Measurements from ENCODE around the gene ARHGEF28. TPM values are rescaled to one million over a fixed set of nuclear protein-coding genes. Genes with fewer than 3 reads are reported as not detected.

Gene ARHGEF28
- total RNA-seq, 1 experiment from 2014 or later, result 6.1 TPM

DNA sequence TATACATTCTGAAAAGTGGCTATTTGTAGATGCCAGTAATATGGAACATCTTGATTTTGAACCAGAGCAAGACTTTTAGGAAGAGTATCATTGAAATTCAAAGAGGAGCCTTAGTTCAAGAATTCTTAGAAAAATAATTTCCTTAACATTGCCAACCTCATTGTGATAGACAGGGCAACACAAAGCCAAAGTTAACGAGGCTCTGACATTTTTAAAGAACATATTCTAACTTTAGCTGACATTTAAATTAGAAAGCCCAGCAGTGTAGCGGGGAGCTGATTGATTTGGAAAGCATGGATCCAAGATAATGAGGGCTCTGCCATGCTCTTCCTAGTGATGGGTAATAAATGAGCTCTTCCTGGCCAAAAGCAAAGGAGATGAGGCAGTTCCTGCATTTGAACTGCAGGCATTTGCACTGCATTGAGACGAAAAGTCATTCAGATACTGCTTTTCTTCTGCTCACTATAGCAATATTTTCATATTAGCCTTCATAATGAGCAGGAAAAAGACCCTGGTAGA lies 325.0 kb downstream of the ARHGEF28 start (continued):
- TF ChIP-seq RAD21 (IDR thresholded peaks at IDR 0.05; ENCODE audit: low read depth), result no peak
- TF ChIP-seq, protein P1, sequence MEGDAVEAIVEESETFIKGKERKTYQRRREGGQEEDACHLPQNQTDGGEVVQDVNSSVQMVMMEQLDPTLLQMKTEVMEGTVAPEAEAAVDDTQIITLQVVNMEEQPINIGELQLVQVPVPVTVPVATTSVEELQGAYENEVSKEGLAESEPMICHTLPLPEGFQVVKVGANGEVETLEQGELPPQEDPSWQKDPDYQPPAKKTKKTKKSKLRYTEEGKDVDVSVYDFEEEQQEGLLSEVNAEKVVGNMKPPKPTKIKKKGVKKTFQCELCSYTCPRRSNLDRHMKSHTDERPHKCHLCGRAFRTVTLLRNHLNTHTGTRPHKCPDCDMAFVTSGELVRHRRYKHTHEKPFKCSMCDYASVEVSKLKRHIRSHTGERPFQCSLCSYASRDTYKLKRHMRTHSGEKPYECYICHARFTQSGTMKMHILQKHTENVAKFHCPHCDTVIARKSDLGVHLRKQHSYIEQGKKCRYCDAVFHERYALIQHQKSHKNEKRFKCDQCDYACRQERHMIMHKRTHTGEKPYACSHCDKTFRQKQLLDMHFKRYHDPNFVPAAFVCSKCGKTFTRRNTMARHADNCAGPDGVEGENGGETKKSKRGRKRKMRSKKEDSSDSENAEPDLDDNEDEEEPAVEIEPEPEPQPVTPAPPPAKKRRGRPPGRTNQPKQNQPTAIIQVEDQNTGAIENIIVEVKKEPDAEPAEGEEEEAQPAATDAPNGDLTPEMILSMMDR (IDR thresholded peaks at IDR 0.05 in 2 of 3, conservative IDR thresholded peaks at IDR 0.05 in 1 of 3; ENCODE audit: borderline replicate concordance in 1 of 3, insufficient read depth in 1 of 3, low read depth in 2 of 3, low read length in 2 of 3), result no peak
- TF ChIP-seq POLR2A (IDR thresholded peaks at IDR 0.05; ENCODE audit: borderline replicate concordance, extremely low read depth, insufficient read depth, insufficient read length), result no peak

GRCh38 chr5:73952872-73953271 lies 326.9 kb downstream of the ARHGEF28 start:
- Histone ChIP-seq H3K4me2 (ENCODE audit: low read length) (no peak overlapping the region), H3K9ac (ENCODE audit: low read length) (no peak overlapping the region), H3K79me2 (ENCODE audit: insufficient read depth, low read length) (no peaks in the 10 kb centered on the region), H3K27ac (ENCODE audit: low read depth, low read length) (no peak overlapping the region), H2AFZ (ENCODE audit: low read depth, low read length, poor library complexity, severe bottlenecking) (no peak overlapping the region), H3K4me3 (replicated peaks in 1 of 2; ENCODE audit: low read depth in 1 of 2, low read length in 2 of 2) (no peak overlapping the region), H3K9me2 (ENCODE audit: insufficient read depth) (no peaks in the 10 kb centered on the region), H4K20me1 (ENCODE audit: insufficient read depth) (no peaks in the 10 kb centered on the region), H3K36me3 (ENCODE audit: control insufficient read depth in 1 of 2, insufficient read depth in 2 of 2, low read length in 2 of 2) (no peaks in the 10 kb centered on the region), H3K4me1 (ENCODE audit: control insufficient read depth in 1 of 2, insufficient read depth in 2 of 2, low read length in 2 of 2) (peaks cover 0 to 9% of the 10 kb centered on the region in 2 experiments; a peak in 2 of 4 replicates), H3K27me3 (ENCODE audit: insufficient read depth, low read length) (no peaks in the 10 kb centered on the region), H3K9me3 (ENCODE audit: control insufficient read depth in 1 of 2, insufficient read depth in 1 of 2, low read depth in 1 of 2, low read length in 2 of 2) (no peaks in the 10 kb centered on the region)
- no peak for ATAC-seq
- TF ChIP-seq YY1 (IDR thresholded peaks at IDR 0.05; ENCODE audit: extremely low read depth, insufficient replicate concordance, low read depth, low read length) (no peak), ZNF274 (IDR thresholded peaks at IDR 0.05; ENCODE audit: low read depth, low read length) (no peak), EZH2phosphoT487 (IDR thresholded peaks at IDR 0.05; ENCODE audit: borderline replicate concordance) (no peak), SRF (IDR thresholded peaks at IDR 0.05; ENCODE audit: low read depth) (no peak), EGR1 (IDR thresholded peaks at IDR 0.05; ENCODE audit: low read depth) (no peak), POLR2A (IDR thresholded peaks at IDR 0.05; ENCODE audit: borderline replicate concordance, extremely low read depth, insufficient read depth, insufficient read length) (no peak), RAD21 (IDR thresholded peaks at IDR 0.05; ENCODE audit: low read depth) (no peak), ATF3 (IDR thresholded peaks at IDR 0.05) (no peak), ZFX (IDR thresholded peaks at IDR 0.05) (no peak)
- TF ChIP-seq, protein P2, sequence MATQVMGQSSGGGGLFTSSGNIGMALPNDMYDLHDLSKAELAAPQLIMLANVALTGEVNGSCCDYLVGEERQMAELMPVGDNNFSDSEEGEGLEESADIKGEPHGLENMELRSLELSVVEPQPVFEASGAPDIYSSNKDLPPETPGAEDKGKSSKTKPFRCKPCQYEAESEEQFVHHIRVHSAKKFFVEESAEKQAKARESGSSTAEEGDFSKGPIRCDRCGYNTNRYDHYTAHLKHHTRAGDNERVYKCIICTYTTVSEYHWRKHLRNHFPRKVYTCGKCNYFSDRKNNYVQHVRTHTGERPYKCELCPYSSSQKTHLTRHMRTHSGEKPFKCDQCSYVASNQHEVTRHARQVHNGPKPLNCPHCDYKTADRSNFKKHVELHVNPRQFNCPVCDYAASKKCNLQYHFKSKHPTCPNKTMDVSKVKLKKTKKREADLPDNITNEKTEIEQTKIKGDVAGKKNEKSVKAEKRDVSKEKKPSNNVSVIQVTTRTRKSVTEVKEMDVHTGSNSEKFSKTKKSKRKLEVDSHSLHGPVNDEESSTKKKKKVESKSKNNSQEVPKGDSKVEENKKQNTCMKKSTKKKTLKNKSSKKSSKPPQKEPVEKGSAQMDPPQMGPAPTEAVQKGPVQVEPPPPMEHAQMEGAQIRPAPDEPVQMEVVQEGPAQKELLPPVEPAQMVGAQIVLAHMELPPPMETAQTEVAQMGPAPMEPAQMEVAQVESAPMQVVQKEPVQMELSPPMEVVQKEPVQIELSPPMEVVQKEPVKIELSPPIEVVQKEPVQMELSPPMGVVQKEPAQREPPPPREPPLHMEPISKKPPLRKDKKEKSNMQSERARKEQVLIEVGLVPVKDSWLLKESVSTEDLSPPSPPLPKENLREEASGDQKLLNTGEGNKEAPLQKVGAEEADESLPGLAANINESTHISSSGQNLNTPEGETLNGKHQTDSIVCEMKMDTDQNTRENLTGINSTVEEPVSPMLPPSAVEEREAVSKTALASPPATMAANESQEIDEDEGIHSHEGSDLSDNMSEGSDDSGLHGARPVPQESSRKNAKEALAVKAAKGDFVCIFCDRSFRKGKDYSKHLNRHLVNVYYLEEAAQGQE (IDR thresholded peaks at IDR 0.05; ENCODE audit: low read depth), result no peak
- POLR2A ChIA-PET, result no interaction called here
- CTCF ChIA-PET, result no interaction called here
- no TSS peak for BruUV-seq (replicated peaks)
- intact Hi-C loops (cut with micrococcal nuclease), result no loop called here
- DNase-seq (ENCODE audit: low read depth, low spot score), result no peak
- RAD21 ChIA-PET (ENCODE audit: low non-redundant PET in 1 of 2, low total read pairs in 2 of 2, uncharacterized antibody in 2 of 2, unreplicated experiment in 2 of 2), result no interaction called here
